ENCODE results near the gene CLECL1.

CLECL1 gene

DNA sequence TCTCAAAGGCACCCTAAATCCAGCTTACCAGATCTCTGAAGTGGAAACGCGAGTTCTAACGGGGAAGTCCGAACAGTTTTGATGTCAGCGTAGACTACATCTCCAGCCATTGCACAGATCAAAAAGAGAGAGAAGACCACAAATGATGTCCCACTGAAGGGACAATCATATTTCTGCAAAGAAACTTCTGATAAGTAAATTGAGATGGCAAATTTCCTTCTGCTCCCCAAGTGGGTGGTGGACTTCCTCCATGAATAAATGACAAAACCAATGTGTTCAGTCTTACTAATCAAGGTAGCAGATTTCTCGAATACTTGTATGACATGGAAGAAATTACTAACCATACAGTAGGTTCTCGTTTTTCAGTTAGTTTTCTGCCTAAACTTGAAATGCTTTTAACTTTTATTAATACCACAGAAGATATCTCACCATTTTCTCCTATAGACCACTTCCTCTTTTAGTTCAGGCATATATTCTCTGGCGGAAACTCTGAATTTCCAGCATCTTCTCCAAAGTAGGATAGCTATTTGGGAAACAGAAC is at the start of gene CLECL1:
Gene CLECL1, minus strand, starts transcription at position 177 of the 541 bp plus-strand sequence.
- no peak for DNase-seq (ENCODE audit: low read depth)

DNA sequence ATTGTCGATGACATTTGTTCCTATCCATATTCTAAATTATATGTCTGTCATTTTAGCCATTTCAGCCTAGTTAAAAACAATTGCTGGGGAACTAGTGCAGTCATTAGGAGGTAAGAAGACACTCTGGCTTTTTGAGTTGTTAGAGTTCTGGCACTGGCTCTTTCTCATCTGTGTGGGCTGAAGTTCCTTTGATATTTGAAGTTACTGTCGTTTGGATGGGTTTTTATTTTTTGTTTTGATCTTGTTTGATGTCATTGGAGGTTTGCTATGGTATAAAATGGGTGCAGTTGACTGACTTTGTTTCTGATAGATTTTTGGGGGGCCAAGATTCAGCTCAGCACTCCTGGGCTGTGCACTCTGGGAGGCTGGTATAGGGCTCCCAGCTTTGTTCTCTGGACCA is 48.5 kb upstream of the CLECL1 start:
- no peak for DNase-seq (ENCODE audit: low read depth)

DNA sequence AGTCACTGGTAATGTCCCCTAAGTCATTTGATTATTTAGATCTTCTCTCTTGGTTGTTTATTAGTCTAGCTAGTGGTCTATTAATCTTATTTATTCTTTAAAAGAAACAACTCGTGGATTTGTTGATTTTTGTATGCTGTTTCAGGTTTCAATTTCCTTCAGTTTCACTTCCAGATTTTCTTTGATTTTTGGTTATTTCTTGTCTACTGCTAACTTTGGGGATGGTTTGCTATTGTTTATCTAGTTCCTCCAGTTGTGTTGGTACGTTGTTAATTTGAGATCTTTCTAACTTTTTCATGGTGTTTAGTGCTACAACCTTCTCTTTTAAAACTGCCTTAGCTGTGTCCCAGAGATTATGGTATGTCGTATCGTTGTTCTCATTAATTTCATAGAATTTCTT is 46.3 kb upstream of the CLECL1 start:
- DNase-seq (ENCODE audit: low read depth) = no peak

DNA sequence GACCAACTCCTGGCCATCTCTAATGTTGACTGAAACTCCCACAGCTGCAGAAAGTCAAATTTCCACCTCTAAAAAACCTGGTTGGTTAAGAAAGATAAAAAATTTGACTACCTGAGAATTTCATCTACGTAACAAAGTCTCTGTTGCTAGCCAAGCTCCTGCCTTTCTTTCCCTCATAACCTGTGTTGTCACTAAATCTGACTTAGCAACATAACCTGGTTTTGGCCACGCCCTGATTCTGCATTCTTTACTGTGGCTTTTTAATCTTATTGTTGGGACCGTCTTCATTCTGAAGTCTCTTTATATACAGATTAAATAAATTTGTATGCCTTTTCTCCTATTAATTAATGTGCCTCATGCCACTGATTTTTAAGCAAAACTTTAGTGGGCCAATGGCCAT is 43.9 kb upstream of the CLECL1 start:
- DNase-seq (ENCODE audit: low read depth) = no peak

DNA sequence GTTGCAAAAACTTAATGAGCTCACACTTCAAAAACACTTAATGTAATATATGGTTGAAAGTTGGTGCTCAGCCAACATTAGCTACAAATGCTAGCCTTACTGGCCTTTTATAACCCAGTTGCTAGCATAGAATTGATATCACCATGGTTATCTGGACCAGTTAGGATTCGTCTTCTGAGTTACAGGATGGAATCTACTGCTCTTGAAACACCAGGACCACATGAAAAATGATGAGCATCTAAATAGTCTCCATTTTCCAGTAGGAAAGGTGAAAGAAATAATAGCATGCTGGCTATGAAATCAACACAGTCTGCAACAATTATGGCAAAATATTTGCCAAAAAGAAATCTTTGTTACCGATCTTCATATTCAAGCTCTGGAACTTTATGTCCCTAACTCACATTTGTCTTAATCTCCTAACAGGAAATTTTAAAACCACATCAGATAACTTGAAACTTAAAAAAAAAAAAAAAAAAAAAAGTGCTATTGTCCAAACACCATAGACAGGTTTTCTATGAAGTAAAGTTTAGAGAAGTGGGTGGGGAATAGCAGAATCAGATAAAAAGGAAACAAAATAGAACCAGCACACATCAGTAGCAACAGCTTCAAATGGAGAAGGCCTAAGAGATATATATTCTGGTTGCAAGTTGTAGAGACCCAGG is 40.5 kb upstream of the CLECL1 start:
- DNase-seq (ENCODE audit: low read depth) = no peak

DNA sequence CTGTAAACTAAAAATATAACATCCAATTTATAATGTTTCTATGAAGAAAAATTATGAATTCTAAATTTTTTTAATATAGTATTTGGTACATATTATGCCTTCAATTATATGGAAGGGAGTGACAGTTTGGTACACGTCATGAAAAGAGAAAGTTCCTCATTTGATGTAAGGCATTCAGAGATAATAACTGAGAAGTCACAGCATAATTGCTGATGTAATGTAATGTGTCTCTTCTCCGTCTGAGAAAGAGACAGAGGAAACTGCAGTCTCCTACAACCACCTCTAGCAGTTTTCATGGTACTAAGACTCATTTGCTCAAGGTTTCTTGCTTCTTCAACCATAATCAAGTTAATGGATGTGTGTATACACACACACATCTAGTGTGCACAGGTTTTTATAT is 30.1 kb upstream of the CLECL1 start:
- no peak for DNase-seq (ENCODE audit: low read depth)

DNA sequence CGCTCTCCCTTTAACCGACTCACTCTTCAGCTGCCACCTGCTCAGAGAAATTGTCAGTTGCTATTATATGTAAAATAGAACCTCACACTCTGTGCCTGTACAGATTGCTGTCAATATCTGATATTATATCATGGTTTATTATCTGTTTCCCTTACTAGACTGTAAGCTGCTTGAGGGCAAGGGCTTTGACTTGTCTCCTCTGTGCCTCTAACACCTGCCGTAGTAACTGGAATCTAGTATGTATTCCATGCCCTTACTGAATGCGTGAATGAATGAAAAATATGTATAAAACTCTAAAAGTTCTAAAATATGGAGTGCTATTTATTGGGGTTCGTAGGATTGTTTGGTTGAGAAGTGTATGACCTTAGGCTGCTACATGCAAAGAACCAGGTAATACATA is 29.5 kb upstream of the CLECL1 start:
- no peak for DNase-seq (ENCODE audit: low read depth)

DNA sequence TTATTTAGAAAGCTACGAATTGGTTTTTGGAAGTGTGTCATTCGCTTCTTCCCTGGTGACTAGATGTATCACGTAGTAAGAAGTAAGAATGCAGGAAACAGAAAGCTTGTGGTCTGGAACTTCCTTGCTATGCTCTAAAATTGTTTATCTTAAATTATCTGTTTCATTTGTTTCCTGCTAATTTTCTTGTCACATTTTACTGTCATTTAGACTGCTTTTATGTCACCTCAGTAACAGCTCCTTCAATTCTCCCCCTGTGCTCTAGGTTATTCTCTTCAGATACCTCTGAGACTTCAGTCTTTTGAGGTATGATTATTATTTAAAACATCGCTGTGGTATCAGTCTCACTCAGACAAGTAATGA is 28.5 kb upstream of the CLECL1 start:
- DNase-seq (ENCODE audit: low read depth) = no peak

DNA sequence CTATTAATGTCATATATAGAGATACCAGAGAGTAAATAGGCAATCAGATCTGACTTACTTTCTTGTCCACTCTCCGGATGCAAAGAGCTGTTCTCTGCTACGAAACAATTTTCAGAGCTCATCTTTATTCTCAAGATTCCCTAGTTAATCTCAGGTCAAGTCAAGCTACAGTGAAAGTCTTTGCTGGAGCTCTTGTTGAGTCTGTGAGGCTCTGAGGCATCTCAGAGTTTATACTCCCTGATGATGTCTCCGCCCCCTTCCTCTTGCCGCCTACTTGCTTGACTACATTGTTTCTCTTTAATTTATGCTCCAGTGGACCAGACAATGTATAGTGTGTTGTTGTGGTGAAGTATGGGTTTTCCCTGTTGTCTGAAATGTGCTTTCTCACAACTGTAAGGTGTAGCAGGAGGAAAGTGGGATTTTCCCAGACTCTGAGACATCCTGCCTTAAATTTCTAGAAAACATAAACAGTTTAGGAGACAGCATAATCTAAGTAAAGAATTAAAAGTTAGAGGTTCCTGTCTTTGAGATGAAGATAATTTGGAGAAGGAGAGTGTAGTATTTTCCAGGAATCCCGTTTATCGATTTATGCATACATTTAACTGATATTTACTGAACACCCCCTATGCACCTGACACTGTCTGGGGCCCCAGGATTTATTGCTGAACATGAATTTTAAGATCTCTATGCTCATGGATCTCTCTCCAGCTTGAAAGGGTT is 28.0 kb upstream of the CLECL1 start, which contains the start of gene CD69:
Gene CD69, minus strand, starts transcription at position 203 of the 720 bp plus-strand sequence. Its CDS starts 81 bp downstream, at position 122.
- DNase-seq (ENCODE audit: low read depth) = peak; percentile 51

DNA sequence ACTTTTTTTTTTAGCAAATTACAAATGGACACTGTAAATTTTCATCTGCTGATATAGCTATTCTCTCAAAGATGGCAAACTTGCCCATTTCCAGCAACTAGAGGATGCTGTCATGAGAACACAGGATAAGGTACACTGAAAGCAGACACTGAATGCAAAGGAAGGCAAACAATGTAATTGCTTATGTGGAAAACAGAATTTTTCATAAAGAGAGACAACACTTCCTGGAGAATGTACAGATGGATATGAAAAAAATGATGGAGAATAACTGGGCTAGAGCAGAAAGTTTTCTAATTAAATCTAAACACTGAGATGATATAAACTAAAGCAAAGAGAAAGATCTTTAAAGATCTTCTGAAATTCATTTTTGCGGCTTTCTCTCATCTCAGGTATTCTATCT is 27.2 kb upstream of the CLECL1 start:
- no peak for DNase-seq (ENCODE audit: low read depth)

DNA sequence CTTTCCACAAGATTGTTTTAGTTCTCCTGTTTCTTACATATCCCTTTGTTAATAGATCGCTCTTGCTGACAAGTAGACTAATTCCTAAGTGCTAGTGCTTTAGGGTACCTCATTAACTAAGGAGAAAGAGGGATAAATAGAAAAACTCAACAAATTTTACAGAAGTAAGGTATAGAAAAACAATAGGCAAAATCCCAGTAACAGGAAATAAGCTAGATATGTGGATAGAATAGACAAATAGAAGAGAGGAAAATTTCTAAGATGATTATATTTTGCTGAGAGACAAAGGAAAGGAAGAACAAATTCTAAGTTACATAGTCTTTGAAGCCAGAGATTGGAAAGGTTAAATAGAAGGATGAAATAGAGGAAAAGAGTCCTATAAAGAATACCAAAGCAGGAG is 26.8 kb upstream of the CLECL1 start:
- DNase-seq (ENCODE audit: low read depth) = no peak

DNA sequence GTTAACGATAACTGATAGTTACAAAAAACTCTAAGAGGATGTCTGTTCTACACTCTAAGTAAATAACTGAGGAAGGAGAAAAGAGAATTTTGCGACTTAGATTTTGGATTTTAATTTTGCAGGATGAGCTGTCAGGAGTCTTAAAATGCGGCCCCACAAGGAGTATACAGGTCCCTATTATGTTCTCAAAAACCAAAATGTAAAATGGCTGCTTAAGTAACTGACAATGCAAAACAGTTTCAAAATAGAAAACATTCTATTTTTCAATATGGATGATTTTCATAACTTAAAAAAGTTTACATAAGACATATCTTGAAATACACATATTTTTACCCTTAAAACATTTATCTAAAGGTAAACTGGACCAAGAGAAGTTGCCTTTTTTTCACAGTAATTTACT is 25.2 kb upstream of the CLECL1 start:
- DNase-seq (ENCODE audit: low read depth) = no peak

DNA sequence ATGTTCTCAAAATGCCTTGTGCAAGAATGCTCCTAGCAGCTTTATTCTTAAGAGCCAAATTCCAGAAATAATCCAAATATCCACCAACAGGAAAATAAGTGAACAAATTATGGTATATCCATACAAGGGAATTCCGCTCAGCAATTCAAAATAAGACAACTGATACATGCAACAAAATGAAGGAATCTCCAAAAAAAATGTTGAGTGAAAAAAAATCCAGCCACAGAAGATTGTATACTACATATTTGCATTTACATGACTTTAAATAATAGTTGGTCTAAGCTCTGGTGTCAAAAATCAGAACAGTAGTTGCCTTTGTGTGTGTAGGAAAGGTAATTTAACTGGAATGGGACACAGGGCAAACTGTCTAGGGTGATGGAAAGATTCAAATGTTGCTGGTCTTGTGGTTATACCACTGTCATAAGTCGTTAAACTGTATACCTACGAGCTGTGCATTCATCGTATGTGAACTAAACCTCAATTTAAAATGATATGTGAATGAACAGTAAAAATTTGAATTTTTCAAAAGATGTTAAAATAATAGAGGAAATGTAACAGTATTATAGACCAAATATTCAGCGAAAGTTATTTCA is 24.6 kb upstream of the CLECL1 start:
- no peak for DNase-seq (ENCODE audit: low read depth)

DNA sequence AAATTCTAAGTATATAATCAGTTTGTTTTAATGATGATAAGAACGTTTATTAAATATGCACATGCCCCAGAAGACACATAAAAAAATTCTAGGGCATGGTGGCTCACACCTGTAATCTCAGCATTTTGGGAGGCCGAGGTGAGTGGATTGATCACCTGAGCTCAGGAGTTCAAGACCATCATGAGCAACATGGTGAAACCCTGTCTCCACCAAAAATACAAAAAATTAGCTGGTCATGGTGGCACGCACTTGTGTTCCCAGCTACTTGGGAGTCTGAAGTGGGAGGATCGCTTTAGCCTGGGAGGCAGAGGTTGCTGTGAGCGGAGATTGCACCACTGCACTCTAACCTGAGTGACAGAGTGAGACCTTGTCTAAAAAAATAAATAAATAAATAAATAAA is 23.8 kb upstream of the CLECL1 start:
- no peak for DNase-seq (ENCODE audit: low read depth)

DNA sequence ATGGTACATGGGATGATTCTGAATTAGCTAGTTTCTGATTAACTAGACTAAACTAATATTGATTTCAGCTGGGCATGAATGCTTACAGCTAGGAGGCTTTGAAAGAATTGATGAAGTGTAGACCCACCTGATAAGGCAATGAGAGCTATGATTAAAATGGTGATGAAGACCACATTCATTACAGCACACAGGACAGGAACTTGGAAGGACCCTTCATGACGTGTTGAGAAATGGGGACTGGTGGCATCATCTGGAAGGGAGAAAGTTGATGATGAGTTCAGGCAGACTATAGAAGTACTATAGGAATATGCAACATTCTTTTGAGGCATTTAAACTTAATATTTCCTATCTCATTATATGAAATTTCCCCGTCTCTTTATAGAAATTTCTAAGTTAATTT is 23.3 kb upstream of the CLECL1 start:
- no peak for DNase-seq (ENCODE audit: low read depth)

DNA sequence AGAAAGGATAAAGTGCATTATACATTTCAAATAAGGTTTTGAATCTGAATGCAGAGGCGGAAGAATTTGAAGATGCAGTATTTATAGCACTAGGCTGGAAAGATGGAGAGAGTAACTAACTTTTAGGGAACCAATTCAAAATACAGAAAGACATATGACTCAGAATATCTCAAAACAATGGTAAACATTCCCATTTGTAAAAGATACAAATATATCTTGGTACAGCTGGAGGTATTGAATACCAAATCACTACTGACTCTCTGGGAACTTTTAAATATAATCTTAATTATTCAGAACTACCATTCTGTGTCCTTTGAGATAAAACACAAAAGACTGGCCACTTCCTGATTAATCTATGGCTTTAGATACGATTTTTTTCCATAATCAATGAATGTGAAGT is 22.7 kb upstream of the CLECL1 start:
- no peak for DNase-seq (ENCODE audit: low read depth)

DNA sequence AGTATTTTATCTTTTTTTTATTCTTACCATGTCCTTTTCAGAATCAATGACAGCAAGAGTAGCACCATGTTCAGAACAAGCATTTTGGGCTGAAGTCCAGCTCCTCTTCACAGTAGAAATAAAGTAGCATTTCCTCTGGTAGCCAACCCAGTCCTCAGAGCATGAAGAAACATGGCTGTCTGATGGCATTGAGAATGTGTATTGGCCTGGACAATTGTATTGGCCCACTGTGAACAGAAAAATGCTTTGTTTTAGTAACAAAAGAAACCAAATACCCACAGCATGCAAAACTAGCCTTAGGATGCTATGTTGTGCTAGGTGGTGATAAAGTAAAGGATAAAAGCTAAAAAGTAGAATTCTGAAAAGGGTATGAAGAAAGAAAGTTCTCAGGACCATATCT is 22.1 kb upstream of the CLECL1 start:
- no peak for DNase-seq (ENCODE audit: low read depth)

DNA sequence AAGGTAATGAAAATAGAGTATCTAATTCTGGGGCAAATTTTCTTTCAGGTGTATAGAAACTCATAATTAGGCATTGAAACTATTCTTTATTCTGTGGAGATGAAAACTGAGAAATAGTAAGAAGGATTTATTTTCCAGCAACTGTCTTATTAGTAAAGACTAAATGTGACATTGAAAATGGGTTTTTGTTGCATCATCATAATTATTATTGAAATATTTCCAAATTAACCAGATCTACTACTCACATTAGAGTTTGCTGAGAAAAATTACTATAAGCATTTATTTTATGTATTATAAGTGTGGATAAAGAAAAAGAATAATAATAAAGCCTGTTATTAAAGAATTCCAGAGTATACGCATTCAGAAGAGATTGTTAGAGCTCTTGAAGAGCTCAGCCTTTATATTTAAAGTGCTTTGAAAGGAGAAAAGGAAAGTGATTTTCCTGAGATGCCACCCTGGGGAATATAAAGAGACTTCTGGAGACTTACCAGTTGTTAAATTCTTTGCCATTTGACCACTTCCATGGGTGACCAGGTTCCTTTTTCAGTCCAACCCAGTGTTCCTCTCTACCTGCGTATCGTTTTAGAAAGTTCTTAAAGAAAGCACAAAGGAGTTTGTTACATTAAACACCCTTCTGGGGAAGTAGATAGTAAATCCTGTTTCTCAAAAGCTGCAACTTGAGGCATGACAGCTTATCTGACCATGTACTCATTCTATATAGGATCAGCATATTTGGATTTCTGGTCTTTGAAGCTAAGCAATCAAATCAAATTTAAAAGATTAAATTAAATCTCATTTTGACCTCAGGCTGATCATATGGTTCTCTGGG is 21.4 kb upstream of the CLECL1 start:
- DNase-seq (ENCODE audit: low read depth) = no peak

DNA sequence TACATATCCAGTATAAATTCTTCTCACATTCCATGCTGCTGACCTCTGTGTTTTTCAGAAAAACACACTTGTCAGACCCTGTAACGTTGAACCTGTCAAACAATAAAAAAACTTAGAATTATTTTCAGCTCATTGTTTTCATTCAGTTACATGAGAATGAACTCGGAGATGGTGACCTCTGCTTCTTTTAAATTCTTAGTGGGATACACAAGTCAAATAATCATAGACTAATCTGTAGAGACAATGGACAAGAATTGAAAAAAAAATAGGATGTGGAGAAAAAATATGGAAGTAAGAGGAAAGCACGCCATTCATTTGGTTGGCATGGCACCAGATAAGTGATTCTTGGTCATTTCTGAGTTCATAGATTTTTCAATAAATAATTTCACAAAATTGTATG is 20.6 kb upstream of the CLECL1 start:
- DNase-seq (ENCODE audit: low read depth) = no peak

DNA sequence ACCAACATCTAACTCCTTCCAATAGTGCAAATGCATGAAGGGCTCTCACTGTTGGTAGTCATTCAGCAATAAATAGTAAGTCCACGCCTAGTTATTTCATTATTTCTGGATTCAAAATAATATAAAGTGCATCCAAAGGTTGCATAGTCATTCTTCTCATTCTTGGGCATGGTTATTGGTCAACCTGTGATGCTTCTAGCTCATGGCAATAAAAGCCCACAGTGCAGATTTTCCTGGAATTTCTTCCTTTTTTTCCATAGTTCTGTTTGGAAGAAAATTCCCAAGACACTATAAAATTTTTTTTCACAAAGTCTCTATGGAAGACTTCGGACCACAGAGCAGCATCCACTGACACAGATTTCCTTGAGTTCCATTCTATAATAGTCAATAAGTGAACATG is 20.2 kb upstream of the CLECL1 start:
- no peak for DNase-seq (ENCODE audit: low read depth)

DNA sequence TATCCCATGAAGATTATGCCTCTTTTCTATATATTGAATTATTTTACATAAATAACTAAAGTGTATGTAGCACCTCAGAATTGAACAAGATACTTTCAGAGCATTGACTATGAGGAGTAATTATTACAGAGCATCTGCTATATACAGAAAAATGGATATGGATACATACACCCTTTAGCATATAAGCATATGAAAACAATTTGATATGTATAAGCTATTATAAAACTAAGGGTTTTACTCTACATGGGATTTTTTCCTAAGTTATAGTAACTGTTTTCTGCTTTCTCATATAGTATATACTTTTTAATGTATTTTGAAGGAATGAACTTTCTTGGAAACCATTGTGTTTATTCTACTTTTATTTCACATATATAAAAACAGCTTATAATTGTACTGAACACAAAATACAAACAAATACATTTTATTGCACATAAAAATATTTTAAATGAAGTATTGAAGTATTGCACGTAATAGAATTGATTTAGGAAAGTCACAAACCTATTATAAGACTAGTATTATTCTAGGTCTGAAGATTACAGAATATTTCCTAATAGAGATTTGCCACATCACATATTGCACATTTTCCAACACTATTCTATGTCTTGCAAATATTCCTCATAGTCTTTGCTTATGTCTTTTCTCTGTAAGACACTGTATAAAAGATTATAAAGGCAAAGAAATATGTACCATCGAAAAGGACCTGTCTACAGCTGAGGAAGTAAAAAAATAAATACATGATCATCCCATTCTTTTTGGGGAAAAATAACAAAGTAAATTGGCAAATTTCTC is 19.4 kb upstream of the CLECL1 start:
- DNase-seq (ENCODE audit: low read depth) = no peak
